IPS DF 6.9 (cell line): ENCODE results near the gene PTPN13.
A peak's percentile ranks its signal among the peaks of the same experiment; 100 is the strongest.
"Not testable (repeated sequence)": the region's sequence is repeated elsewhere in the genome, so short reads cannot be mapped to it uniquely, and the experiment has no call there.

Source experiments
- DNase-seq: peaks from one replicate; pipeline ENCODE4 v3.0.0-alpha.2; 2013; ENCODE audit warnings: low read depth, low spot score
- H3K27ac ChIP-seq: one replicate; pipeline ENCODE4 v1.5.1; 2013; ENCODE audit warnings: low read length, control low read depth
- H3K27me3 ChIP-seq: 2 replicates; pipeline ENCODE4 v1.6.1; 2013; ENCODE audit warnings: mild to moderate bottlenecking, low read length; ENCODE audit not compliant: control insufficient read depth, insufficient read depth
- H3K36me3 ChIP-seq: 2 replicates; pipeline ENCODE4 v1.6.1; 2013; ENCODE audit warnings: low read length; ENCODE audit not compliant: control insufficient read depth, insufficient read depth
- H3K4me1 ChIP-seq: 2 replicates; pipeline ENCODE4 v1.6.1; 2013; ENCODE audit warnings: low read length; ENCODE audit not compliant: control insufficient read depth, insufficient read depth
- H3K4me3 ChIP-seq: 2 replicates; pipeline ENCODE4 v1.5.1; 2013; ENCODE audit warnings: mild to moderate bottlenecking, low read length
- H3K9me3 ChIP-seq: 2 replicates; pipeline ENCODE4 v1.6.1; 2013; ENCODE audit warnings: low read length, inconsistent platforms; ENCODE audit not compliant: control insufficient read depth, insufficient read depth
- WGBS: extraction: QIAGEN DNeasy Blood & Tissue Kit; methylation state at CpG from one replicate; pipeline ENCODE4 v1.1.7; 2013; ENCODE audit warnings: mixed read lengths, missing lambda C conversion rate; ENCODE audit not compliant: insufficient read length, insufficient coverage; 5-methylcytosine and 5-hydroxymethylcytosine counted together

The PTPN13 gene

GRCh38 chr4:86717651-86718050 is 123.5 kb downstream of the PTPN13 start:
- no peak for DNase-seq
- Histone ChIP-seq H3K9me3 (no peaks in the 10 kb centered on the region), H3K27ac (no peak overlapping the region), H3K4me3 (no peak overlapping the region), H3K36me3 (no peaks in the 10 kb centered on the region), H3K4me1 (no peaks in the 10 kb centered on the region), H3K27me3 (no peaks in the 10 kb centered on the region)

GRCh38 chr4:86718152-86718551 is 124.0 kb downstream of the PTPN13 start:
- H3K9me3 ChIP-seq = 0 out of 2 replicates have a peak, but pooled peaks cover 1% of the 10 kb centered on the region
- 0 out of 2 replicates have a peak, but pooled peaks cover 2% of the 10 kb centered on the region for H3K36me3 ChIP-seq
- DNase-seq = no peak
- no peak overlapping the region for H3K4me3 ChIP-seq
- no peaks in the 10 kb centered on the region for H3K4me1 ChIP-seq
- no peak overlapping the region for H3K27ac ChIP-seq
- WGBS = no CpG with 5 or more reads among the region's 3 CpGs
- H3K27me3 ChIP-seq = no peaks in the 10 kb centered on the region

- not testable (repeated sequence) for DNase-seq, H3K4me1 ChIP-seq, H3K27ac ChIP-seq, H3K4me3 ChIP-seq, H3K9me3 ChIP-seq, H3K36me3 ChIP-seq, H3K27me3 ChIP-seq
- no CpG with 5 or more reads among the region's 3 CpGs for whole genome bisulfite sequencing
Measured at GRCh38 chr4:86719149-86719548, 125.0 kb downstream of the PTPN13 start.

- Histone ChIP-seq H3K27ac (no peak overlapping the region), H3K9me3 (0 out of 2 replicates have a peak, but pooled peaks cover 2% of the 10 kb centered on the region), H3K4me3 (no peak overlapping the region), H3K36me3 (peaks cover 3% of the 10 kb centered on the region; the same call in 1 of the 2 replicates), H3K4me1 (no peaks in the 10 kb centered on the region), H3K27me3 (no peaks in the 10 kb centered on the region)
- no peak for DNase-seq
- no CpG with 5 or more reads among the region's 3 CpGs for WGBS
Measured at GRCh38 chr4:86720508-86721068, 126.5 kb downstream of the PTPN13 start.

- H3K27ac ChIP-seq = no peak overlapping the region
- no peak overlapping the region for H3K4me3 ChIP-seq
- peaks cover 3% of the 10 kb centered on the region; the same call in 1 of the 2 replicates for H3K36me3 ChIP-seq
- H3K9me3 ChIP-seq = 0 out of 2 replicates have a peak, but pooled peaks cover 2% of the 10 kb centered on the region
- no peaks in the 10 kb centered on the region for H3K27me3 ChIP-seq
- no CpG with 5 or more reads among the region's 2 CpGs for WGBS
- no peaks in the 10 kb centered on the region for H3K4me1 ChIP-seq
- DNase-seq = no peak
Measured at GRCh38 chr4:86721412-86721811, 127.3 kb downstream of the PTPN13 start.

- DNase-seq = peak; percentile 13
- Histone ChIP-seq H3K27me3 (no peaks in the 10 kb centered on the region), H3K36me3 (peaks cover 4% of the 10 kb centered on the region; the same call in 1 of the 2 replicates), H3K4me1 (peaks cover 2% of the 10 kb centered on the region; the same call in 1 of the 2 replicates), H3K4me3 (no peak overlapping the region), H3K9me3 (no peaks in the 10 kb centered on the region), H3K27ac (no peak overlapping the region)
- WGBS = no CpG with 5 or more reads among the region's 10 CpGs
Measured at GRCh38 chr4:86730310-86730709, 136.2 kb downstream of the PTPN13 start.

GRCh38 chr4:86737244-86737643 is 143.1 kb downstream of the PTPN13 start:
- no peaks in the 10 kb centered on the region; the same call in 1 of the 2 replicates for H3K36me3 ChIP-seq
- H3K4me3 ChIP-seq = no peak overlapping the region
- H3K27me3 ChIP-seq = no peaks in the 10 kb centered on the region
- H3K9me3 ChIP-seq = no peaks in the 10 kb centered on the region; the same call in 1 of the 2 replicates
- H3K27ac ChIP-seq = no peak overlapping the region
- no CpG with 5 or more reads among the region's 1 CpG for WGBS
- no peak for DNase-seq
- H3K4me1 ChIP-seq = no peaks in the 10 kb centered on the region

GRCh38 chr4:86741846-86742245 is 147.7 kb downstream of the PTPN13 start:
- Histone ChIP-seq H3K4me1 (no peaks in the 10 kb centered on the region), H3K27ac (no peak overlapping the region), H3K36me3 (no peaks in the 10 kb centered on the region), H3K4me3 (no peak overlapping the region), H3K9me3 (no peaks in the 10 kb centered on the region; the same call in 1 of the 2 replicates), H3K27me3 (no peaks in the 10 kb centered on the region)
- no peak for DNase-seq
- WGBS = no CpG with 5 or more reads among the region's 1 CpG

GRCh38 chr4:86744570-86744969 is 150.5 kb downstream of the PTPN13 start:
- Histone ChIP-seq H3K27me3 (no peaks in the 10 kb centered on the region), H3K4me1 (no peaks in the 10 kb centered on the region), H3K9me3 (no peaks in the 10 kb centered on the region; the same call in 1 of the 2 replicates), H3K4me3 (no peak overlapping the region), H3K36me3 (no peaks in the 10 kb centered on the region), H3K27ac (no peak overlapping the region)
- DNase-seq = no peak
- WGBS = no CpG with 5 or more reads among the region's 2 CpGs

- H3K4me3 ChIP-seq = no peak overlapping the region
- no peaks in the 10 kb centered on the region for H3K9me3 ChIP-seq
Measured at GRCh38 chr4:86749121-86749520, 155.0 kb downstream of the PTPN13 start.

GRCh38 chr4:86755388-86755787 is 161.3 kb downstream of the PTPN13 start:
- no peaks in the 10 kb centered on the region for H3K27me3 ChIP-seq
- WGBS = no CpG with 5 or more reads among the region's 2 CpGs
- H3K27ac ChIP-seq = no peak overlapping the region
- H3K4me3 ChIP-seq = no peak overlapping the region
- DNase-seq = no peak
- H3K9me3 ChIP-seq = no peaks in the 10 kb centered on the region
- no peaks in the 10 kb centered on the region for H3K4me1 ChIP-seq
- 0 out of 2 replicates have a peak, but pooled peaks cover 2% of the 10 kb centered on the region for H3K36me3 ChIP-seq

More at GRCh38 chr4:86749121-86749520, 155.0 kb downstream of the PTPN13 start:
- no peak for DNase-seq
- H3K4me1 ChIP-seq = no peaks in the 10 kb centered on the region
- no peak overlapping the region for H3K27ac ChIP-seq
- H3K27me3 ChIP-seq = no peaks in the 10 kb centered on the region
- H3K36me3 ChIP-seq = 0 out of 2 replicates have a peak, but pooled peaks cover 2% of the 10 kb centered on the region
